DND-41 (cell line): ENCODE results near the gene ARL8A.

Experiments used
- CTCF ChIP-seq: IDR thresholded peaks from 2 replicates; pipeline ENCODE4 v1.5.1; 2012; ENCODE audit warnings: borderline replicate concordance, low read length, moderate library complexity, mild to moderate bottlenecking; ENCODE audit not compliant: poor library complexity, severe bottlenecking; ENCODE audit errors: extremely low read depth
- EZH2 ChIP-seq: IDR thresholded peaks from 3 replicates; pipeline ENCODE4 v1.6.1; 2012; ENCODE audit warnings: borderline replicate concordance, low read depth, mild to moderate bottlenecking, moderate library complexity, low read length, inconsistent platforms; ENCODE audit not compliant: severe bottlenecking

GRCh38 chr1:202146993-202147392, 2.5 kb upstream of the ARL8A start:
- TF ChIP-seq CTCF: no peak
- no peak for TF ChIP-seq EZH2
